IMR-90 (cell line): Measurements from ENCODE around the gene ALPP. TPM values are rescaled to one million over a fixed set of nuclear protein-coding genes. Genes with fewer than 3 reads are reported as not detected.

Experiments
- ATAC-seq: fragments of 200-7000 bp; cut with Tn5 transposase; 2 replicates; pipeline ENCODE4 v1.9.1; 2020; ENCODE audit warnings: low read depth, mild to moderate bottlenecking, moderate library complexity
- BruUV-seq: library from RNA; stranded (reverse); fragments of 400-500 nt; replicated peaks from 2 replicates; lab custom pipeline; 2021; lab: Mats Ljungman, UMichigan
- CTCF ChIA-PET: fragments of 300-600 bp; formaldehyde crosslinking; extraction: SDS; loops from one replicate; lab custom pipeline; 2021; ENCODE audit warnings: antibody characterized with exemption; lab: Yijun Ruan, JAX
- POLR2A ChIA-PET: fragments of 300-600 bp; sonication (Branson Sonifier 250); formaldehyde crosslinking; loops from one replicate; lab custom pipeline; 2022; ENCODE audit warnings: antibody characterized with exemption; ENCODE audit not compliant: unreplicated experiment; lab: Charles Lee
- DNase-seq: peaks from one replicate; pipeline ENCODE4 v3.0.0; 2013
- H2AFZ ChIP-seq: replicated peaks from 2 replicates; pipeline ENCODE3; 2013; ENCODE audit warnings: low read length, mild to moderate bottlenecking; ENCODE audit not compliant: poor library complexity
- H2AK5ac ChIP-seq: 2 replicates; pipeline ENCODE4 v1.6.1; 2013; ENCODE audit warnings: low read depth, low read length, inconsistent platforms
- H2AK9ac ChIP-seq: replicated peaks from 2 replicates; pipeline ENCODE3; 2013; ENCODE audit warnings: mild to moderate bottlenecking, low read depth, low read length, moderate library complexity; ENCODE audit not compliant: poor library complexity
- H2BK120ac ChIP-seq: 2 replicates; pipeline ENCODE4 v1.6.1; 2013; ENCODE audit warnings: low read depth, low read length, inconsistent platforms
- H2BK15ac ChIP-seq: 3 replicates; pipeline ENCODE4 v1.6.1; 2013; ENCODE audit warnings: low read depth, low read length, inconsistent platforms
- H2BK20ac ChIP-seq: 2 replicates; pipeline ENCODE4 v1.6.1; 2013; ENCODE audit warnings: low read depth, mild to moderate bottlenecking, inconsistent platforms, low read length, moderate library complexity
- H2BK5ac ChIP-seq: 2 replicates; pipeline ENCODE4 v1.6.1; 2013; ENCODE audit warnings: mild to moderate bottlenecking, low read depth, low read length, inconsistent platforms; ENCODE audit not compliant: poor library complexity, severe bottlenecking
- H3K14ac ChIP-seq: replicated peaks from 2 replicates; pipeline ENCODE4 v1.6.1; 2013; ENCODE audit warnings: low read depth, low read length, inconsistent platforms
- H3K18ac ChIP-seq: 2 replicates; pipeline ENCODE4 v1.6.1; 2013; ENCODE audit warnings: low read depth, low read length, control low read depth
- H3K23ac ChIP-seq: 2 replicates; pipeline ENCODE4 v1.6.1; 2013; ENCODE audit warnings: low read depth, low read length, inconsistent platforms
- H3K27ac ChIP-seq: 2 replicates; pipeline ENCODE4 v1.5.1; 2013; ENCODE audit warnings: mild to moderate bottlenecking, control low read depth, low read length; ENCODE audit not compliant: insufficient read depth
- H3K27me3 ChIP-seq: 2 replicates; pipeline ENCODE4 v1.6.1; 2013; ENCODE audit warnings: low read length; ENCODE audit not compliant: control insufficient read depth, insufficient read depth
- H3K36me3 ChIP-seq: 2 replicates; pipeline ENCODE4 v1.6.1; 2013; ENCODE audit warnings: low read length, mixed read lengths; ENCODE audit not compliant: control insufficient read depth, insufficient read depth
- H3K4ac ChIP-seq: 2 replicates; pipeline ENCODE4 v1.6.1; 2013; ENCODE audit warnings: low read depth, low read length, inconsistent platforms
- H3K4me1 ChIP-seq: 2 replicates; pipeline ENCODE4 v1.6.1; 2013; ENCODE audit warnings: low read length, mixed read lengths; ENCODE audit not compliant: control insufficient read depth, insufficient read depth
- H3K4me2 ChIP-seq: 2 replicates; pipeline ENCODE4 v1.6.1; 2013; ENCODE audit warnings: low read depth, mild to moderate bottlenecking, control low read depth, low read length, moderate library complexity
- H3K4me3 ChIP-seq: 2 replicates; pipeline ENCODE4 v1.5.1; 2013; ENCODE audit warnings: low read depth, mild to moderate bottlenecking, control low read depth, low read length, moderate library complexity; ENCODE audit not compliant: insufficient read depth
- H3K56ac ChIP-seq: 2 replicates; pipeline ENCODE4 v1.6.1; 2013; ENCODE audit warnings: low read length, inconsistent platforms; ENCODE audit not compliant: insufficient read depth; ENCODE audit errors: extremely low read depth
- H3K79me1 ChIP-seq, 2 experiments: 2 replicates each; pipeline ENCODE4 v1.6.1; 2013; ENCODE audit warnings: low read length in 2 of 2, inconsistent platforms in 1 of 2, low read depth in 1 of 2
- H3K9ac ChIP-seq: 2 replicates; pipeline ENCODE4 v1.6.1; 2013; ENCODE audit warnings: low read depth, low read length, control low read depth
- H3K9me1 ChIP-seq: 2 replicates; pipeline ENCODE4 v1.6.1; 2013; ENCODE audit warnings: low read length, inconsistent platforms; ENCODE audit not compliant: insufficient read depth
- H3K9me3 ChIP-seq: 2 replicates; pipeline ENCODE4 v1.6.1; 2013; ENCODE audit warnings: low read length; ENCODE audit not compliant: control insufficient read depth, insufficient read depth
- H4K20me1 ChIP-seq: 2 replicates; pipeline ENCODE4 v1.6.1; 2013; ENCODE audit warnings: low read length, inconsistent platforms; ENCODE audit not compliant: insufficient read depth
- H4K5ac ChIP-seq: 2 replicates; pipeline ENCODE4 v1.6.1; 2013; ENCODE audit warnings: mild to moderate bottlenecking, low read depth, low read length, control low read depth
- H4K8ac ChIP-seq, 2 experiments: 2 replicates each; pipeline ENCODE4 v1.6.1; 2013; ENCODE audit warnings: low read depth in 2 of 2, low read length in 2 of 2, control low read depth in 1 of 2, inconsistent platforms in 1 of 2
- H4K91ac ChIP-seq: 2 replicates; pipeline ENCODE4 v1.6.1; 2013; ENCODE audit warnings: low read depth, low read length, inconsistent platforms; ENCODE audit not compliant: insufficient read depth
- BHLHE40 ChIP-seq: fragments of 150-350 bp; IDR thresholded peaks from 2 replicates; pipeline ENCODE4 v1.6.1; 2016; ENCODE audit warnings: mild to moderate bottlenecking, low read depth, low read length
- CEBPB ChIP-seq: IDR thresholded peaks from 2 replicates; pipeline ENCODE4 v1.6.1; 2012; ENCODE audit warnings: low read depth, low read length, improper control_type of control experiment
- CHD1 ChIP-seq: IDR thresholded peaks from 2 replicates; pipeline ENCODE4 v1.6.1; 2012; ENCODE audit warnings: low read depth, low read length, improper control_type of control experiment
- FOS ChIP-seq: fragments of 150-350 bp; IDR thresholded peaks from 2 replicates; pipeline ENCODE4 v1.6.1; 2016; ENCODE audit warnings: low read depth, low read length
- MAZ ChIP-seq: IDR thresholded peaks from 2 replicates; pipeline ENCODE4 v1.6.1; 2012; ENCODE audit warnings: low read depth, mild to moderate bottlenecking, low read length, improper control_type of control experiment, moderate library complexity, borderline replicate concordance
- MXI1 ChIP-seq: IDR thresholded peaks from 2 replicates; pipeline ENCODE4 v1.6.1; 2012; ENCODE audit warnings: low read depth, mild to moderate bottlenecking, low read length, moderate library complexity, borderline replicate concordance
- NFE2L2 ChIP-seq: fragments of 150-350 bp; IDR thresholded peaks from 2 replicates; pipeline ENCODE4 v1.6.1; 2016; ENCODE audit warnings: low read depth, mild to moderate bottlenecking, low read length
- POLR2A ChIP-seq: IDR thresholded peaks from 2 replicates; pipeline ENCODE4 v1.6.1; 2012; ENCODE audit warnings: mild to moderate bottlenecking, low read depth, low read length
- RAD21 ChIP-seq: IDR thresholded peaks from 2 replicates; pipeline ENCODE4 v1.6.1; 2012; ENCODE audit warnings: low read length, improper control_type of control experiment
- RCOR1 ChIP-seq: IDR thresholded peaks from 2 replicates; pipeline ENCODE4 v1.6.1; 2012; ENCODE audit warnings: mild to moderate bottlenecking, low read length, improper control_type of control experiment; ENCODE audit not compliant: insufficient replicate concordance
- RFX5 ChIP-seq: IDR thresholded peaks from 2 replicates; pipeline ENCODE4 v1.8.0; 2012; ENCODE audit warnings: low read depth, mild to moderate bottlenecking, low read length, moderate library complexity
- SMC3 ChIP-seq: fragments of 150-350 bp; IDR thresholded peaks from 2 replicates; pipeline ENCODE4 v1.6.1; 2016; ENCODE audit warnings: low read depth, mild to moderate bottlenecking, antibody characterized with exemption, low read length, moderate library complexity
- USF2 ChIP-seq: fragments of 150-350 bp; IDR thresholded peaks from 2 replicates; pipeline ENCODE4 v1.6.1; 2017; ENCODE audit warnings: mild to moderate bottlenecking, antibody characterized with exemption, low read length, low read depth
- WGBS, 2 experiments: methylation state at CpG; one replicate each; pipeline versions ENCODE4 v1.1.5 to v1.1.7; 2013; ENCODE audit warnings: missing lambda C conversion rate in 2 of 2; ENCODE audit not compliant: insufficient read length in 1 of 2; ENCODE audit errors: extremely low coverage in 2 of 2; 5-methylcytosine and 5-hydroxymethylcytosine counted together
- dilution Hi-C: fragments of 300-500 bp; cut with HindIII; formaldehyde crosslinking; loops from one replicate; pipeline ENCODE4 v1.14.3; 2018; ENCODE audit warnings: low sequenced_read_pairs; ENCODE audit not compliant: unreplicated experiment
- in situ Hi-C: fragments of 300-500 bp; cut with MboI; formaldehyde crosslinking; loops from 3 replicates; pipeline ENCODE4 v1.14.3; 2019; ENCODE audit warnings: low sequenced_read_pairs, inconsistent platforms, mixed read lengths
- intact Hi-C: fragments of 100-400 bp; cut with micrococcal nuclease; formaldehyde crosslinking; loops from 2 replicates; pipeline ENCODE4 v1.10.0; 2022
- polyA plus RNA-seq, 3 experiments: library from polyadenylated mRNA; depleted of rRNA; stranded (reverse); fragments of >200 nt; gene quantifications; 2 replicates each; pipeline ENCODE4 v1.2.3, GENCODE V29; 2012; ENCODE audit warnings: low replicate concordance in 1 of 3
- total RNA-seq: library from RNA; depleted of rRNA; stranded (reverse); fragments of >200 nt; gene quantifications from 2 replicates; pipeline ENCODE4 v1.2.3, GENCODE V29; 2012
- TF ChIP-seq, protein P1 (sequence below): fragments of 150-350 bp; IDR thresholded peaks from 2 replicates; pipeline ENCODE4 v1.6.1; 2016; ENCODE audit warnings: low read depth, mild to moderate bottlenecking, low read length, moderate library complexity, borderline replicate concordance
- TF ChIP-seq, protein P2 (sequence below): conservative IDR thresholded peaks from 2 replicates; pipeline ENCODE4 v1.5.1; 2012; ENCODE audit warnings: mild to moderate bottlenecking, low read depth, low read length, improper control_type of control experiment

Gene ALPP
- total and polyA plus RNA-seq, 2 of the 4 experiments (the other 2 are of a cell fraction): not detected

GRCh38 chr2:232418466-232419244 is 40.1 kb downstream of the ALPP start:
- H3K4me3 ChIP-seq: no peak overlapping the region
- in situ Hi-C loops: no loop called here
- POLR2A ChIA-PET: interaction anchor here (0.6 kb wide), 1 partner anchor 9 kb away, joined by 3 read pairs; no protein-coding TSS in a partner anchor

More at GRCh38 chr2:232418466-232419244, 40.1 kb downstream of the ALPP start:
- Histone ChIP-seq H3K27ac (no peak overlapping the region), H3K18ac (no peak overlapping the region), H3K79me1 (no peaks in the 10 kb centered on the region), H2AFZ (peak overlapping the region; percentile 58), H2AK9ac (peak overlapping the region; percentile 55), H3K4me2 (peak overlapping the region; percentile 15; the same call in 1 of the 2 replicates), H3K23ac (no peak overlapping the region), H3K56ac (no peak overlapping the region), H4K20me1 (no peaks in the 10 kb centered on the region; the same call in 1 of the 2 replicates), H2BK20ac (no peak overlapping the region), H4K5ac (no peak overlapping the region), H2BK15ac (no peak overlapping the region), H3K9ac (no peak overlapping the region), H3K14ac (no peak overlapping the region), H2AK5ac (no peak overlapping the region), H2BK5ac (no peak overlapping the region), H2BK120ac (no peak overlapping the region), H3K9me1 (no peaks in the 10 kb centered on the region), H3K36me3 (no peaks in the 10 kb centered on the region), H4K91ac (no peak overlapping the region), H3K4ac (no peak overlapping the region), H3K9me3 (peaks cover 5% of the 10 kb centered on the region; the same call in 1 of the 2 replicates), H4K8ac (no peak overlapping the region), H3K4me1 (no peaks in the 10 kb centered on the region), H3K27me3 (peaks cover 83% of the 10 kb centered on the region)
- TF ChIP-seq SMC3: no peak
- no peak for TF ChIP-seq MXI1
- no peak for TF ChIP-seq RCOR1
- TF ChIP-seq, protein P1, sequence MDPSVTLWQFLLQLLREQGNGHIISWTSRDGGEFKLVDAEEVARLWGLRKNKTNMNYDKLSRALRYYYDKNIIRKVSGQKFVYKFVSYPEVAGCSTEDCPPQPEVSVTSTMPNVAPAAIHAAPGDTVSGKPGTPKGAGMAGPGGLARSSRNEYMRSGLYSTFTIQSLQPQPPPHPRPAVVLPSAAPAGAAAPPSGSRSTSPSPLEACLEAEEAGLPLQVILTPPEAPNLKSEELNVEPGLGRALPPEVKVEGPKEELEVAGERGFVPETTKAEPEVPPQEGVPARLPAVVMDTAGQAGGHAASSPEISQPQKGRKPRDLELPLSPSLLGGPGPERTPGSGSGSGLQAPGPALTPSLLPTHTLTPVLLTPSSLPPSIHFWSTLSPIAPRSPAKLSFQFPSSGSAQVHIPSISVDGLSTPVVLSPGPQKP: no peak
- TF ChIP-seq BHLHE40: no peak
- TF ChIP-seq USF2: no peak
- no peak for TF ChIP-seq POLR2A
- TF ChIP-seq NFE2L2: no peak
- TF ChIP-seq RFX5: no peak
- TF ChIP-seq FOS: no peak
- TF ChIP-seq CEBPB: no peak
- TF ChIP-seq MAZ: no peak
- TF ChIP-seq CHD1: no peak
- TF ChIP-seq, protein P2, sequence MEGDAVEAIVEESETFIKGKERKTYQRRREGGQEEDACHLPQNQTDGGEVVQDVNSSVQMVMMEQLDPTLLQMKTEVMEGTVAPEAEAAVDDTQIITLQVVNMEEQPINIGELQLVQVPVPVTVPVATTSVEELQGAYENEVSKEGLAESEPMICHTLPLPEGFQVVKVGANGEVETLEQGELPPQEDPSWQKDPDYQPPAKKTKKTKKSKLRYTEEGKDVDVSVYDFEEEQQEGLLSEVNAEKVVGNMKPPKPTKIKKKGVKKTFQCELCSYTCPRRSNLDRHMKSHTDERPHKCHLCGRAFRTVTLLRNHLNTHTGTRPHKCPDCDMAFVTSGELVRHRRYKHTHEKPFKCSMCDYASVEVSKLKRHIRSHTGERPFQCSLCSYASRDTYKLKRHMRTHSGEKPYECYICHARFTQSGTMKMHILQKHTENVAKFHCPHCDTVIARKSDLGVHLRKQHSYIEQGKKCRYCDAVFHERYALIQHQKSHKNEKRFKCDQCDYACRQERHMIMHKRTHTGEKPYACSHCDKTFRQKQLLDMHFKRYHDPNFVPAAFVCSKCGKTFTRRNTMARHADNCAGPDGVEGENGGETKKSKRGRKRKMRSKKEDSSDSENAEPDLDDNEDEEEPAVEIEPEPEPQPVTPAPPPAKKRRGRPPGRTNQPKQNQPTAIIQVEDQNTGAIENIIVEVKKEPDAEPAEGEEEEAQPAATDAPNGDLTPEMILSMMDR: no peak
- TF ChIP-seq RAD21: no peak
- intact Hi-C loops: no loop called here
- 3% methylated on average over 25 of the region's 49 CpGs; no CpG with 5 or more reads in 1 of the 2 experiments for WGBS, 2 experiments
- dilution Hi-C loops: no loop called here
- CTCF ChIA-PET: no interaction called here
- DNase-seq: no peak
- ATAC-seq: peak; percentile 48
- BruUV-seq: no TSS peak
